Skeletal muscle satellite cell (primary cell): ENCODE results near the gene ALDH16A1.

ENCODE experiments used
- H3K27me3 ChIP-seq: 2 replicates; pipeline ENCODE4 v1.7.0; 2013; ENCODE audit warnings: low read length; ENCODE audit not compliant: control insufficient read depth, insufficient read depth
- H3K36me3 ChIP-seq: 2 replicates; pipeline ENCODE4 v1.7.0; 2013; ENCODE audit warnings: mild to moderate bottlenecking, control low read depth, low read length; ENCODE audit not compliant: insufficient read depth
- H3K4me1 ChIP-seq: 2 replicates; pipeline ENCODE4 v1.7.0; 2013; ENCODE audit warnings: low read length; ENCODE audit not compliant: control insufficient read depth, insufficient read depth
- H3K4me2 ChIP-seq: 2 replicates; pipeline ENCODE4 v1.7.0; 2013; ENCODE audit warnings: mild to moderate bottlenecking, low read length
- H3K4me3 ChIP-seq: 2 replicates; pipeline ENCODE4 v1.7.0; 2013; ENCODE audit warnings: low read length
- H3K9ac ChIP-seq: 2 replicates; pipeline ENCODE4 v1.7.0; 2013; ENCODE audit warnings: mild to moderate bottlenecking, low read depth, low read length, moderate library complexity
- H3K9me3 ChIP-seq: replicated peaks from 2 replicates; pipeline ENCODE4 v1.7.0; 2013; ENCODE audit warnings: mild to moderate bottlenecking, control low read depth, low read length

Gene ALDH16A1

GRCh38 chr19:49425922-49426592 lies 27.0 kb upstream of the ALDH16A1 start:
- Histone ChIP-seq H3K36me3 (no peaks in the 10 kb centered on the region), H3K4me1 (no peaks in the 10 kb centered on the region), H3K4me2 (no peak overlapping the region), H3K9me3 (no peaks in the 10 kb centered on the region), H3K9ac (no peak overlapping the region), H3K4me3 (no peak overlapping the region), H3K27me3 (peaks cover 93% of the 10 kb centered on the region)

GRCh38 chr19:49427339-49427738 lies 25.7 kb upstream of the ALDH16A1 start:
- Histone ChIP-seq H3K27me3 (peaks cover 94% of the 10 kb centered on the region), H3K9me3 (no peaks in the 10 kb centered on the region), H3K36me3 (no peaks in the 10 kb centered on the region), H3K4me3 (no peak overlapping the region), H3K4me2 (no peak overlapping the region), H3K4me1 (no peaks in the 10 kb centered on the region), H3K9ac (no peak overlapping the region)

- peak overlapping the region; percentile 19 for H3K4me2 ChIP-seq
- H3K9ac ChIP-seq: no peak overlapping the region
- H3K4me3 ChIP-seq: no peak overlapping the region
- H3K36me3 ChIP-seq: no peaks in the 10 kb centered on the region
- no peaks in the 10 kb centered on the region for H3K4me1 ChIP-seq
- H3K27me3 ChIP-seq: peaks cover 94% of the 10 kb centered on the region
- H3K9me3 ChIP-seq: no peaks in the 10 kb centered on the region
Observed at GRCh38 chr19:49427855-49428546, 25.0 kb upstream of the ALDH16A1 start.

- no peaks in the 10 kb centered on the region for H3K4me1 ChIP-seq
Observed at GRCh38 chr19:49428547-49429451, 24.2 kb upstream of the ALDH16A1 start.

GRCh38 chr19:49430172-49430677 lies 22.8 kb upstream of the ALDH16A1 start:
- peaks cover 90% of the 10 kb centered on the region for H3K27me3 ChIP-seq
- H3K4me2 ChIP-seq: no peak overlapping the region
- no peaks in the 10 kb centered on the region for H3K9me3 ChIP-seq
- no peaks in the 10 kb centered on the region for H3K36me3 ChIP-seq
- no peak overlapping the region for H3K4me3 ChIP-seq
- no peaks in the 10 kb centered on the region for H3K4me1 ChIP-seq
- H3K9ac ChIP-seq: no peak overlapping the region

More at GRCh38 chr19:49428547-49429451, 24.2 kb upstream of the ALDH16A1 start:
- peaks cover 94% of the 10 kb centered on the region for H3K27me3 ChIP-seq
- H3K9ac ChIP-seq: no peak overlapping the region
- H3K36me3 ChIP-seq: no peaks in the 10 kb centered on the region
- H3K4me2 ChIP-seq: peak overlapping the region; percentile 19
- H3K9me3 ChIP-seq: no peaks in the 10 kb centered on the region
- H3K4me3 ChIP-seq: no peak overlapping the region

- Histone ChIP-seq H3K9me3 (no peaks in the 10 kb centered on the region), H3K27me3 (peaks cover 90% of the 10 kb centered on the region), H3K4me2 (no peak overlapping the region), H3K4me3 (no peak overlapping the region), H3K4me1 (no peaks in the 10 kb centered on the region), H3K36me3 (no peaks in the 10 kb centered on the region), H3K9ac (no peak overlapping the region)
Observed at GRCh38 chr19:49430678-49431329, 22.2 kb upstream of the ALDH16A1 start.

GRCh38 chr19:49431330-49431749 lies 21.7 kb upstream of the ALDH16A1 start:
- Histone ChIP-seq H3K4me1 (no peaks in the 10 kb centered on the region), H3K9ac (no peak overlapping the region), H3K4me3 (no peak overlapping the region), H3K27me3 (peaks cover 90% of the 10 kb centered on the region), H3K4me2 (no peak overlapping the region), H3K9me3 (no peaks in the 10 kb centered on the region), H3K36me3 (no peaks in the 10 kb centered on the region)

GRCh38 chr19:49432141-49433073 lies 20.6 kb upstream of the ALDH16A1 start:
- Histone ChIP-seq H3K27me3 (peaks cover 89% of the 10 kb centered on the region), H3K9ac (no peak overlapping the region), H3K9me3 (no peaks in the 10 kb centered on the region), H3K4me2 (no peak overlapping the region), H3K4me1 (no peaks in the 10 kb centered on the region), H3K4me3 (no peak overlapping the region), H3K36me3 (no peaks in the 10 kb centered on the region)

- no peak overlapping the region for H3K4me2 ChIP-seq
Observed at GRCh38 chr19:49433240-49433901, 19.7 kb upstream of the ALDH16A1 start.

More at GRCh38 chr19:49433240-49433901, 19.7 kb upstream of the ALDH16A1 start:
- Histone ChIP-seq H3K9me3 (no peaks in the 10 kb centered on the region), H3K36me3 (no peaks in the 10 kb centered on the region), H3K9ac (no peak overlapping the region), H3K4me1 (no peaks in the 10 kb centered on the region), H3K27me3 (peaks cover 91% of the 10 kb centered on the region), H3K4me3 (no peak overlapping the region)
